Central memory CD8-positive, alpha-beta T cell (primary cell): ENCODE results near the gene ABCA9.

ENCODE experiments used
- ATAC-seq: fragments of 150-1000 bp; cut with Tn5 transposase; replicated peaks from 2 replicates; pipeline ENCODE4 v1.10.0; 2022; ENCODE audit warnings: mild to moderate bottlenecking, moderate FRiP score, moderate number of reproducible peaks; ENCODE audit not compliant: poor library complexity, severe bottlenecking; ENCODE audit errors: extremely low read depth
- DNase-seq, 2 donors: peaks; one replicate each; pipeline ENCODE4 v3.0.0; 2021; ENCODE audit warnings: low spot score in 2 of 2
- H3K27ac Mint-ChIP-seq: one replicate; pipeline ENCODE4 v1.8.0; 2022; ENCODE audit warnings: low read depth, mild to moderate bottlenecking, moderate library complexity, mixed read lengths
- H3K27me3 Mint-ChIP-seq: one replicate; pipeline ENCODE4 v1.8.0; 2022; ENCODE audit warnings: mixed read lengths
- H3K36me3 Mint-ChIP-seq: one replicate; pipeline ENCODE4 v1.8.0; 2022; ENCODE audit warnings: mild to moderate bottlenecking, moderate library complexity, mixed read lengths; ENCODE audit not compliant: insufficient read depth
- H3K4me1 Mint-ChIP-seq: one replicate; pipeline ENCODE4 v1.8.0; 2022; ENCODE audit warnings: mixed read lengths
- H3K4me3 Mint-ChIP-seq: one replicate; pipeline ENCODE4 v1.8.0; 2022; ENCODE audit warnings: mild to moderate bottlenecking, moderate library complexity, mixed read lengths
- H3K9me3 Mint-ChIP-seq: one replicate; pipeline ENCODE4 v1.8.0; 2022; ENCODE audit warnings: mixed read lengths

Gene ABCA9

GRCh38 chr17:69061721-69062556 lies 1.2 kb upstream of the ABCA9 start:
- no peaks in the 10 kb centered on the region for H3K36me3 Mint-ChIP-seq
- H3K4me3 Mint-ChIP-seq = no peak overlapping the region
- ATAC-seq = no peak
- no peak for DNase-seq
- peaks cover under 1% of the 10 kb centered on the region for H3K9me3 Mint-ChIP-seq
- no peak overlapping the region for H3K27ac Mint-ChIP-seq
- no peaks in the 10 kb centered on the region for H3K4me1 Mint-ChIP-seq
- peaks cover 32% of the 10 kb centered on the region for H3K27me3 Mint-ChIP-seq

DNA sequence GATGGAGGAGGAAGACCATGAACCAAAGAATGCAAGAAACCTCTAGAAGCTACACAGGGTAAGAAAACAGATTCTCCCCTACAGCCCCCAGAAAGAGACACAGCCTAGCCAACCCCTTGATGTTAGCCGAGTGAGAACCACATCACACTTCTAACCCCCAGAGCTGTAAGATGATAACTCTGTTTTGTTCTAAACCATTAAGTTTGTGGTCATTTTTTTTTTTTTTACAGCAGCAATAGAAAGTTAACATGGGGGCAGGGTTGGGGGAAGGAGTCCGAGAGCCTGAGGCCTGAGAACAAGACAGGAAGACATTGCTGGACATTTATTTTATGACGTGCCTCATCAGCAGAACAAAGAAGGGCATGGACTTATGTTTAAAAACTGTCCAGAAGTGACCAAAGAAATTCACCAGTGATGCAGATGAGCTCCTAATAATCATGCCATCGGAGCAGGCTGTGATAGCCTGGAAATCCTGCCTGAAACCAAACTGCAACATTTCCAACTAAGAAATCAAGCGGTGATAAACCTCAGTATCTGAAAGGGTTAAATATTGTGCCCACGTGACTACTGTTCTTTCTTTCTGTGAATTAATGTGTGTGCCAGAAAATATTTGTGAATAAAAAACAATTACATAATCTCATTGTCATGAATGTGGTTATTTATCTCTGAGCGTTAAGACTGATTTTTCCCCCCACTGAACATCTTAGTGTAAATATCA lies 1.1 kb downstream of the ABCA9 start:
- no peak for ATAC-seq
- no peak for DNase-seq
- no peaks in the 10 kb centered on the region for H3K4me1 Mint-ChIP-seq
- no peak overlapping the region for H3K4me3 Mint-ChIP-seq
- H3K27me3 Mint-ChIP-seq = peaks cover 29% of the 10 kb centered on the region
- H3K27ac Mint-ChIP-seq = no peak overlapping the region
- no peaks in the 10 kb centered on the region for H3K36me3 Mint-ChIP-seq
- peaks cover 12% of the 10 kb centered on the region for H3K9me3 Mint-ChIP-seq

DNA sequence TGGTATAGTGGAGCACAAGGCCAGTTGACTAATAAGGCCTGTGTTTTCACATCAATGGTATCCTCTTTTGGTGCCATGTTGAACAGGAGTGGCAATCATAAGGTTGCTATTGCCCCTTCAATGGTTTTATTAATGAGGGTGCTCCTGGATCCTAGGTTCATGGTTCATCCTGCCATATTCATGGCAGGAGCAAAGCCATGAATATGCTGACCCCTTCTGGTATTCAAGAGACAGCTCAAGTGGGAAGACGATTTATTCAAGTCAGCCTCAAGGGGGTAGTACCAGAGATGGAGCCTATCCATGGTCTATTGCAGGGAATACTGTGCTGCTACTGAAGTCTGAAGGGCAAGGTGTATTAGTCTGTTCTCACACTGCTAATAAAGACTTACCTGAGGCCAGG lies 2.6 kb downstream of the ABCA9 start:
- no peak for ATAC-seq
- Mint-ChIP-seq H3K27me3 (peaks cover 24% of the 10 kb centered on the region), H3K36me3 (no peaks in the 10 kb centered on the region), H3K4me1 (no peaks in the 10 kb centered on the region), H3K27ac (no peak overlapping the region), H3K9me3 (peaks cover 12% of the 10 kb centered on the region), H3K4me3 (no peak overlapping the region)
- DNase-seq = no peak

GRCh38 chr17:69057280-69057679 lies 3.4 kb downstream of the ABCA9 start:
- no peaks in the 10 kb centered on the region for H3K4me1 Mint-ChIP-seq
- H3K27ac Mint-ChIP-seq = no peak overlapping the region
- no peak overlapping the region for H3K4me3 Mint-ChIP-seq

GRCh38 chr17:69056179-69056823 lies 4.4 kb downstream of the ABCA9 start:
- Mint-ChIP-seq H3K9me3 (peaks cover 12% of the 10 kb centered on the region), H3K4me1 (no peaks in the 10 kb centered on the region), H3K27me3 (peaks cover 37% of the 10 kb centered on the region), H3K4me3 (no peak overlapping the region), H3K36me3 (no peaks in the 10 kb centered on the region), H3K27ac (no peak overlapping the region)
- DNase-seq = no peak
- no peak for ATAC-seq

More at GRCh38 chr17:69057280-69057679, 3.4 kb downstream of the ABCA9 start:
- H3K9me3 Mint-ChIP-seq = peaks cover 12% of the 10 kb centered on the region
- DNase-seq (no peak), ATAC-seq (no peak)
- peaks cover 27% of the 10 kb centered on the region for H3K27me3 Mint-ChIP-seq
- H3K36me3 Mint-ChIP-seq = no peaks in the 10 kb centered on the region

- DNase-seq (no peak), ATAC-seq (no peak)
- Mint-ChIP-seq H3K9me3 (peaks cover 12% of the 10 kb centered on the region), H3K27me3 (peaks cover 45% of the 10 kb centered on the region), H3K27ac (no peak overlapping the region), H3K36me3 (no peaks in the 10 kb centered on the region), H3K4me3 (no peak overlapping the region), H3K4me1 (no peaks in the 10 kb centered on the region)
Observed at GRCh38 chr17:69055334-69055733, 5.4 kb downstream of the ABCA9 start.

GRCh38 chr17:69050999-69051775 lies 9.5 kb downstream of the ABCA9 start:
- no peak for ATAC-seq
- no peaks in the 10 kb centered on the region for H3K4me1 Mint-ChIP-seq
- H3K36me3 Mint-ChIP-seq = no peaks in the 10 kb centered on the region
- DNase-seq = no peak
- no peak overlapping the region for H3K27ac Mint-ChIP-seq
- peaks cover 6% of the 10 kb centered on the region for H3K9me3 Mint-ChIP-seq
- H3K27me3 Mint-ChIP-seq = peaks cover 40% of the 10 kb centered on the region
- H3K4me3 Mint-ChIP-seq = no peak overlapping the region

DNA sequence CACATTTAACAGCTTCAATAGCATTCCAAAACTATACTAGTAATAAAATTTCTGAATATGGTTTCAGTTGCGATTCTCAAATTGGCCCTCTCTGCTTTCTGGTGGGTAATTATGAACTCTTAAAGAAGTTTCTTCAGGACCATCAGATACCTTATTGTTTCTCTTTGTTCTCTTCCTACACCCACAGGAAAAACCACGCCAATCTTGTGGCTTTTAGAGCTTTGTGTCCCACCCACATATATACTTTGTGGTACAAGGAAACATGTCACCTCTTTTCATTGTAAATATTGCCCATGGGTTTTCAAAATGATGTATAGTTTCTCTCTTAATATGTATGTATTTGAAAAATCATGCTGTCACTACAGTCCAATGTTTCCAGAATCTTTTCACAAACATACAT lies 12.1 kb downstream of the ABCA9 start:
- H3K27ac Mint-ChIP-seq = no peak overlapping the region
- no peaks in the 10 kb centered on the region for H3K36me3 Mint-ChIP-seq
- no peak for DNase-seq

DNA sequence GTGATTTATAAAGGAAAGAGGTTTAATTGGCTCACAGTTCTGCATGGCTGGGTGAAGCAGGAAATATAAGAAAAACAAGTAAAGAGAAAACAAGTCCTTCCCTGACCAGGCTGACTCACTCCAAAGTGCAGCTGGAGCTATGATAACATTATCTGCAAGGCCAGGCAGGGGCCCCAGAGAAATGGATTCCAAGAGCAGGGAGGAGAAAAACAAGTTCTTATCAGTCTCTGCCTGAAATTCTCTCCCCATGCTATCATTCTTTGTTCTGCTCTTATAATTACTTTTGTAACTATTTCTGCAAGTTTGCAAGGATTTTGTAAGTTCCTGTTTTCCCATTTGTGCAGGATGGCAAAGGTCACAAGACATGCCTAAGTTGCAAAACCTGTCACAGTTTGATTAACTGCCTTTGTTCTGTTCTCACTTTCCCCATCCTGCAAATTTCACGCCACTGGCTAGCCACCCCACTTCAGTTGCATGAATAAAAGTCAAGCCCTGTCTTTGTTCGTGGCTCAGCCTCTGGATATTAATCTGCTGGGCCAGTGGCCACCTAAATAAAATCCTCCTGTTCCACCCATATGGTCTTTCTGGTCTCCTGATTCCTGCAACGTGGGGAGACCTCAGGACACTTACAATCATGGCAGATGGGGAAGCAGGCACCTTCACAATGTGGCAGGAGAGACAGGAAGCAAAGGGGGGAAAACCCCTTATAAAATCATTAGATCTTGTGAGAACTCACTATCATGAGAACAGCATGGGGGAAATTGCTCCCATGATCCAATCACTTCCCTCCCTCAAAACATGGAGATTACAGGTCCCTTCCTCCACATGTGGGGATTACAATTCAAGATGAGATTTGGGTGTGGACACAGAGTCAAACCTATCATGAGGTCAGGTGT lies 13.1 kb downstream of the ABCA9 start:
- no peaks in the 10 kb centered on the region for H3K9me3 Mint-ChIP-seq
- ATAC-seq = no peak
- peaks cover 19% of the 10 kb centered on the region for H3K27me3 Mint-ChIP-seq
- DNase-seq = no peak
- H3K4me1 Mint-ChIP-seq = no peaks in the 10 kb centered on the region
- H3K27ac Mint-ChIP-seq = no peak overlapping the region
- H3K4me3 Mint-ChIP-seq = no peak overlapping the region
- no peaks in the 10 kb centered on the region for H3K36me3 Mint-ChIP-seq

More for the DNA sequence above, 12.1 kb downstream of the ABCA9 start:
- H3K27me3 Mint-ChIP-seq = peaks cover 26% of the 10 kb centered on the region
- H3K4me1 Mint-ChIP-seq = no peaks in the 10 kb centered on the region
- no peak for ATAC-seq
- no peaks in the 10 kb centered on the region for H3K9me3 Mint-ChIP-seq
- no peak overlapping the region for H3K4me3 Mint-ChIP-seq

- Mint-ChIP-seq H3K27ac (no peak overlapping the region), H3K27me3 (peaks cover 8% of the 10 kb centered on the region), H3K9me3 (no peaks in the 10 kb centered on the region), H3K4me3 (no peak overlapping the region), H3K36me3 (no peaks in the 10 kb centered on the region), H3K4me1 (no peaks in the 10 kb centered on the region)
- DNase-seq (no peak), ATAC-seq (no peak)
Observed at GRCh38 chr17:69046121-69046807, 14.5 kb downstream of the ABCA9 start.

DNA sequence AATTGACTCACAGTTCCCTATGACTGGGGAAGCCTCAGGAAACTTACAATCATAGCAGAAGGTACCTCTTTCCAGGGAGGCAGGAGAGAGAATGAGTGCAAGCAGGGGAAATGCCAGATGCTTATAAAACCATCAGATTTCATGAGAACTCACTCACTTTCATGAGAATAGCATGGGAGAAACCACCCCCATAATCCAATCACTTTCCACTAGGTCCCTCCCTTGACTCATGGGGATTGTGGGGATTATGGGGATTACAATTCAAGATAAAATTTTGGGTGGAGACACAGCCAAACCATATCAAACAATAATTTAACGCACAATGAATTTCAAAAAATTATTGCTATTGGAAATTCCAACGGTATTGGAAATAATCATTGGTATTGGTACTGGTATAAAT lies 15.1 kb downstream of the ABCA9 start:
- H3K27me3 Mint-ChIP-seq = peaks cover 2% of the 10 kb centered on the region
- no peaks in the 10 kb centered on the region for H3K9me3 Mint-ChIP-seq

More for the DNA sequence above, 15.1 kb downstream of the ABCA9 start:
- H3K36me3 Mint-ChIP-seq = no peaks in the 10 kb centered on the region
- H3K4me1 Mint-ChIP-seq = no peaks in the 10 kb centered on the region
- no peak for DNase-seq
- ATAC-seq = no peak
- H3K27ac Mint-ChIP-seq = no peak overlapping the region
- no peak overlapping the region for H3K4me3 Mint-ChIP-seq
